IMR-90 (cell line): ENCODE data around the gene PMAIP1.

ENCODE experiments used
- CHD1 ChIP-seq: IDR thresholded peaks from 2 replicates; pipeline ENCODE4 v1.6.1; 2012; ENCODE audit warnings: low read depth, low read length, improper control_type of control experiment
- MAZ ChIP-seq: IDR thresholded peaks from 2 replicates; pipeline ENCODE4 v1.6.1; 2012; ENCODE audit warnings: low read depth, mild to moderate bottlenecking, low read length, improper control_type of control experiment, moderate library complexity, borderline replicate concordance
- MXI1 ChIP-seq: IDR thresholded peaks from 2 replicates; pipeline ENCODE4 v1.6.1; 2012; ENCODE audit warnings: low read depth, mild to moderate bottlenecking, low read length, moderate library complexity, borderline replicate concordance
- POLR2A ChIP-seq: IDR thresholded peaks from 2 replicates; pipeline ENCODE4 v1.6.1; 2012; ENCODE audit warnings: mild to moderate bottlenecking, low read depth, low read length
- RAD21 ChIP-seq: IDR thresholded peaks from 2 replicates; pipeline ENCODE4 v1.6.1; 2012; ENCODE audit warnings: low read length, improper control_type of control experiment
- SMC3 ChIP-seq: fragments of 150-350 bp; IDR thresholded peaks from 2 replicates; pipeline ENCODE4 v1.6.1; 2016; ENCODE audit warnings: low read depth, mild to moderate bottlenecking, antibody characterized with exemption, low read length, moderate library complexity
- USF2 ChIP-seq: fragments of 150-350 bp; IDR thresholded peaks from 2 replicates; pipeline ENCODE4 v1.6.1; 2017; ENCODE audit warnings: mild to moderate bottlenecking, antibody characterized with exemption, low read length, low read depth
- TF ChIP-seq, protein P1 (sequence below): conservative IDR thresholded peaks from 2 replicates; pipeline ENCODE4 v1.5.1; 2012; ENCODE audit warnings: mild to moderate bottlenecking, low read depth, low read length, improper control_type of control experiment

- TF ChIP-seq, protein P1, sequence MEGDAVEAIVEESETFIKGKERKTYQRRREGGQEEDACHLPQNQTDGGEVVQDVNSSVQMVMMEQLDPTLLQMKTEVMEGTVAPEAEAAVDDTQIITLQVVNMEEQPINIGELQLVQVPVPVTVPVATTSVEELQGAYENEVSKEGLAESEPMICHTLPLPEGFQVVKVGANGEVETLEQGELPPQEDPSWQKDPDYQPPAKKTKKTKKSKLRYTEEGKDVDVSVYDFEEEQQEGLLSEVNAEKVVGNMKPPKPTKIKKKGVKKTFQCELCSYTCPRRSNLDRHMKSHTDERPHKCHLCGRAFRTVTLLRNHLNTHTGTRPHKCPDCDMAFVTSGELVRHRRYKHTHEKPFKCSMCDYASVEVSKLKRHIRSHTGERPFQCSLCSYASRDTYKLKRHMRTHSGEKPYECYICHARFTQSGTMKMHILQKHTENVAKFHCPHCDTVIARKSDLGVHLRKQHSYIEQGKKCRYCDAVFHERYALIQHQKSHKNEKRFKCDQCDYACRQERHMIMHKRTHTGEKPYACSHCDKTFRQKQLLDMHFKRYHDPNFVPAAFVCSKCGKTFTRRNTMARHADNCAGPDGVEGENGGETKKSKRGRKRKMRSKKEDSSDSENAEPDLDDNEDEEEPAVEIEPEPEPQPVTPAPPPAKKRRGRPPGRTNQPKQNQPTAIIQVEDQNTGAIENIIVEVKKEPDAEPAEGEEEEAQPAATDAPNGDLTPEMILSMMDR, result no peak
- TF ChIP-seq POLR2A, result no peak
- TF ChIP-seq MXI1, result no peak
- no peak for TF ChIP-seq CHD1
- TF ChIP-seq MAZ, result no peak
- no peak for TF ChIP-seq SMC3
- no peak for TF ChIP-seq RAD21
- no peak for TF ChIP-seq USF2
Measured at GRCh38 chr18:59865241-59865986, 34.4 kb upstream of the PMAIP1 start.
